H1 (cell line): ENCODE data around the gene GREM2. TPM values are rescaled to one million over a fixed set of nuclear protein-coding genes. Genes with fewer than 3 reads are reported as not detected.

ENCODE experiments used
- CTCF ChIA-PET: fragments of 300-600 bp; sonication (Branson Sonifier 250); formaldehyde crosslinking; loops from one replicate; lab custom pipeline; 2021; ENCODE audit not compliant: partially characterized antibody; lab: Charles Lee
- POLR2A ChIA-PET: fragments of 300-600 bp; sonication (Branson Sonifier 250); formaldehyde crosslinking; loops from one replicate; lab custom pipeline; 2021; ENCODE audit warnings: inconsistent platforms; ENCODE audit not compliant: partially characterized antibody; lab: Charles Lee
- DNase-seq, 2 experiments: peaks; one replicate each; pipeline versions ENCODE4 v3.0.0 to v3.0.0-alpha.2; 2010 to 2022; ENCODE audit warnings: low spot score in 2 of 2, low read depth in 1 of 2, mixed read lengths in 1 of 2
- FAIRE-seq: peaks from 2 replicates; lab custom pipeline; 2011; peaks lifted over from hg19 to GRCh38; lab: Jason Lieb, UNC
- H2AFZ ChIP-seq: 2 replicates; pipeline ENCODE4 v1.8.1; 2012; ENCODE audit warnings: low read length, inconsistent platforms
- H2AK5ac ChIP-seq: 2 replicates; pipeline ENCODE4 v1.6.1; 2013; ENCODE audit warnings: low read depth, low read length
- H2BK120ac ChIP-seq: replicated peaks from 2 replicates; pipeline ENCODE3; 2013; ENCODE audit warnings: low read depth, low read length, inconsistent platforms
- H2BK12ac ChIP-seq: 2 replicates; pipeline ENCODE4 v1.6.1; 2013; ENCODE audit warnings: low read depth, low read length
- H2BK15ac ChIP-seq: 2 replicates; pipeline ENCODE4 v1.6.1; 2013; ENCODE audit warnings: low read length
- H2BK20ac ChIP-seq: 2 replicates; pipeline ENCODE4 v1.6.1; 2013; ENCODE audit warnings: low read length
- H2BK5ac ChIP-seq: 2 replicates; pipeline ENCODE4 v1.6.1; 2013; ENCODE audit warnings: low read depth, low read length
- H3K14ac ChIP-seq: 2 replicates; pipeline ENCODE4 v1.6.1; 2013; ENCODE audit warnings: inconsistent platforms; ENCODE audit not compliant: insufficient read length
- H3K18ac ChIP-seq: 2 replicates; pipeline ENCODE4 v1.6.1; 2013; ENCODE audit warnings: low read length; ENCODE audit errors: extremely low read depth
- H3K23ac ChIP-seq: 2 replicates; pipeline ENCODE4 v1.6.1; 2013; ENCODE audit warnings: inconsistent platforms; ENCODE audit not compliant: insufficient read length
- H3K23me2 ChIP-seq: 2 replicates; pipeline ENCODE4 v1.6.1; 2013; ENCODE audit warnings: low read depth, low read length
- H3K27ac ChIP-seq: 2 replicates; pipeline ENCODE4 v1.6.1; 2011; ENCODE audit warnings: low read depth, low read length, inconsistent platforms
- H3K27me3 ChIP-seq, 4 experiments: replicated peaks in 1 of 4; 1 replicate in 1 of 4; 2 replicates in 3 of 4; pipeline versions ENCODE4 v1.6.1 to v1.8.1; 2011 to 2013; ENCODE audit warnings: low read length in 3 of 4, mild to moderate bottlenecking in 3 of 4, inconsistent platforms in 2 of 4, mixed read lengths in 2 of 4, moderate library complexity in 1 of 4; ENCODE audit not compliant: control insufficient read depth in 3 of 4, insufficient read depth in 3 of 4; ENCODE audit errors: extremely low read depth in 1 of 4
- H3K36me3 ChIP-seq, 4 experiments: 2 replicates each; pipeline versions ENCODE4 v1.6.1 to v1.8.1; 2011 to 2013; ENCODE audit warnings: mild to moderate bottlenecking in 4 of 4, low read length in 3 of 4, moderate library complexity in 2 of 4, control low read depth in 1 of 4, inconsistent platforms in 1 of 4; ENCODE audit not compliant: insufficient read depth in 4 of 4, control insufficient read depth in 2 of 4
- H3K4ac ChIP-seq: replicated peaks from 2 replicates; pipeline ENCODE3; 2013; ENCODE audit warnings: low read length, low read depth, mixed read lengths, inconsistent platforms; ENCODE audit not compliant: insufficient read length
- H3K4me1 ChIP-seq, 4 experiments: replicated peaks in 1 of 4; 1 replicate in 1 of 4; 2 replicates in 3 of 4; pipeline versions ENCODE4 v1.6.1 to v1.8.1; 2011 to 2013; ENCODE audit warnings: low read length in 3 of 4, inconsistent platforms in 2 of 4, mixed read lengths in 1 of 4; ENCODE audit not compliant: insufficient read depth in 4 of 4, control insufficient read depth in 3 of 4
- H3K4me2 ChIP-seq, 2 experiments: 2 replicates each; pipeline versions ENCODE4 v1.6.1 to v1.8.1; 2011 to 2013; ENCODE audit warnings: low read depth in 2 of 2, low read length in 2 of 2, control low read depth in 1 of 2, inconsistent platforms in 1 of 2, mild to moderate bottlenecking in 1 of 2; ENCODE audit not compliant: insufficient read depth in 1 of 2
- H3K4me3 ChIP-seq, 4 experiments: fragments of 200-600, 300-600 bp in 1 of 4; sonication (generic), shearing (Covaris generic), sonication (Bioruptor Twin) in 1 of 4; 2 replicates each; pipeline versions ENCODE4 v1.5.1 to v1.8.1; 2011 to 2016; ENCODE audit warnings: low read length in 4 of 4, low read depth in 3 of 4, control low read depth in 2 of 4, inconsistent platforms in 2 of 4, mild to moderate bottlenecking in 2 of 4, mixed read lengths in 1 of 4, moderate library complexity in 1 of 4; ENCODE audit not compliant: insufficient read depth in 2 of 4; ENCODE audit errors: extremely low read depth in 1 of 4
- H3K56ac ChIP-seq: replicated peaks from 2 replicates; pipeline ENCODE3; 2013; ENCODE audit warnings: low read depth, mild to moderate bottlenecking, mixed read lengths, low read length, inconsistent platforms; ENCODE audit not compliant: insufficient read length
- H3K79me1 ChIP-seq: 2 replicates; pipeline ENCODE4 v1.6.1; 2013; ENCODE audit warnings: low read depth, low read length, control low read depth
- H3K79me2 ChIP-seq, 2 experiments: 2 replicates each; pipeline versions ENCODE4 v1.6.1 to v1.8.1; 2012 to 2013; ENCODE audit warnings: low read length in 2 of 2, mild to moderate bottlenecking in 2 of 2, inconsistent platforms in 1 of 2; ENCODE audit not compliant: insufficient read depth in 2 of 2, control insufficient read depth in 1 of 2
- H3K9ac ChIP-seq, 4 experiments: replicated peaks in 1 of 4; 1 replicate in 1 of 4; 2 replicates in 3 of 4; pipeline versions ENCODE4 v1.6.1 to v1.8.1; 2011 to 2013; ENCODE audit warnings: low read depth in 3 of 4, low read length in 3 of 4, control low read depth in 2 of 4, mild to moderate bottlenecking in 2 of 4, moderate library complexity in 2 of 4, inconsistent platforms in 1 of 4; ENCODE audit errors: extremely low read depth in 1 of 4
- H3K9me3 ChIP-seq, 2 experiments: 2 replicates each; pipeline versions ENCODE4 v1.6.1 to v1.8.1; 2012 to 2013; ENCODE audit warnings: mild to moderate bottlenecking in 2 of 2, moderate library complexity in 2 of 2, control low read depth in 1 of 2, inconsistent platforms in 1 of 2, low read depth in 1 of 2, low read length in 1 of 2, mixed read lengths in 1 of 2; ENCODE audit not compliant: insufficient read depth in 2 of 2
- H4K20me1 ChIP-seq, 2 experiments: replicated peaks in 1 of 2; 2 replicates each; pipeline versions ENCODE3 to v1.8.1; 2011 to 2013; ENCODE audit warnings: inconsistent platforms in 2 of 2, low read length in 2 of 2, mild to moderate bottlenecking in 1 of 2; ENCODE audit not compliant: insufficient read depth in 2 of 2, control insufficient read depth in 1 of 2
- H4K5ac ChIP-seq: 2 replicates; pipeline ENCODE4 v1.6.1; 2013; ENCODE audit warnings: low read length, low read depth, mixed read lengths, inconsistent platforms; ENCODE audit not compliant: insufficient read length
- H4K8ac ChIP-seq: 2 replicates; pipeline ENCODE4 v1.8.0; 2013; ENCODE audit warnings: mild to moderate bottlenecking, moderate library complexity, low read length, inconsistent platforms; ENCODE audit not compliant: insufficient read depth; ENCODE audit errors: extremely low read depth
- H4K91ac ChIP-seq: replicated peaks from 2 replicates; pipeline ENCODE3; 2013; ENCODE audit warnings: low read length, mixed read lengths, inconsistent platforms; ENCODE audit not compliant: insufficient read length
- BCL11A ChIP-seq, 2 experiments: IDR thresholded peaks; one replicate each; pipeline ENCODE4 v1.6.1; 2011; ENCODE audit warnings: low read depth in 2 of 2, low read length in 2 of 2, mild to moderate bottlenecking in 2 of 2
- CREB1 ChIP-seq: IDR thresholded peaks from 2 replicates; pipeline ENCODE4 v1.6.1; 2012; ENCODE audit warnings: inconsistent platforms
- GTF2F1 ChIP-seq: IDR thresholded peaks from 2 replicates; pipeline ENCODE4 v1.6.1; 2012; ENCODE audit warnings: low read depth, low read length, improper control_type of control experiment, borderline replicate concordance
- POLR2AphosphoS5 ChIP-seq: IDR thresholded peaks from 2 replicates; pipeline ENCODE4 v1.6.1; 2011; ENCODE audit warnings: low read depth, low read length
- RAD21 ChIP-seq, 2 experiments: IDR thresholded peaks in 1 of 2; conservative IDR thresholded peaks in 1 of 2; 2 replicates each; pipeline ENCODE4 v1.6.1; 2011; ENCODE audit warnings: low read depth in 2 of 2, low read length in 2 of 2, improper control_type of control experiment in 1 of 2, inconsistent platforms in 1 of 2, mild to moderate bottlenecking in 1 of 2, moderate library complexity in 1 of 2
- RBBP5 ChIP-seq: IDR thresholded peaks from 2 replicates; pipeline ENCODE4 v1.7.1; 2012; ENCODE audit warnings: low read depth, mild to moderate bottlenecking, inconsistent platforms, low read length, moderate library complexity, borderline replicate concordance
- RNF2 ChIP-seq: fragments of 200-900, 300-1000 bp; sonication (generic); IDR thresholded peaks from 2 replicates; pipeline ENCODE4 v1.7.1; 2016; ENCODE audit warnings: borderline replicate concordance, low read depth, mild to moderate bottlenecking, antibody characterized with exemption, low read length; ENCODE audit not compliant: poor library complexity, severe bottlenecking; ENCODE audit errors: missing control alignments
- SP4 ChIP-seq: IDR thresholded peaks from 2 replicates; pipeline ENCODE4 v1.6.1; 2012; ENCODE audit warnings: low read length, inconsistent platforms
- TEAD4 ChIP-seq: IDR thresholded peaks from 2 replicates; pipeline ENCODE4 v1.6.1; 2012; ENCODE audit warnings: low read depth, low read length, inconsistent platforms, mixed read lengths
- ZNF274 ChIP-seq: IDR thresholded peaks from 2 replicates; pipeline ENCODE4 v1.7.0; 2012; ENCODE audit warnings: low read length, borderline replicate concordance; ENCODE audit errors: extremely low read depth
- WGBS, 2 experiments: shearing (Covaris generic) in 1 of 2; methylation state at CpG; one replicate each; pipeline versions ENCODE4 v1.1.6 to v1.1.7; 2013 to 2015; ENCODE audit warnings: low lambda C conversion rate in 2 of 2, mixed read lengths in 2 of 2, inconsistent platforms in 1 of 2, low coverage in 1 of 2, missing lambda C conversion rate in 1 of 2; ENCODE audit not compliant: insufficient replicate concordance in 2 of 2, insufficient coverage in 1 of 2, insufficient read length in 1 of 2; ENCODE audit errors: extremely low coverage in 1 of 2, missing lambda C conversion rate in 1 of 2; 5-methylcytosine and 5-hydroxymethylcytosine counted together
- polyA plus RNA-seq, 7 experiments: library from polyadenylated mRNA; depleted of rRNA in 3 of 7; stranded (reverse) in 5 of 7; unstranded in 2 of 7; fragments of >200 nt in 5 of 7; fragments of 200-250 nt in 2 of 7; gene quantifications; 1 replicate in 5 of 7; 2 replicates in 1 of 7; 4 replicates in 1 of 7; pipeline versions ENCODE4 v1.2.1 to v1.2.3, GENCODE V29; 2011 to 2013; ENCODE audit warnings: missing spikeins in 2 of 7, mixed read lengths in 2 of 7
- total RNA-seq: library from RNA; stranded (reverse); fragmentation: NEBNext Ultra II Directional; extraction: Animal tissue kit (Norgen Biotek cat#: 25700); gene quantifications from 2 replicates; pipeline ENCODE4 v1.2.1, GENCODE V29; 2021
- TF ChIP-seq, protein P1 (sequence below), 3 experiments: IDR thresholded peaks; 1 replicate in 2 of 3; 2 replicates in 1 of 3; pipeline versions ENCODE4 v1.5.1 to v1.6.1; 2011; ENCODE audit warnings: low read length in 3 of 3, mild to moderate bottlenecking in 3 of 3, inconsistent platforms in 2 of 3, low read depth in 1 of 3, moderate library complexity in 1 of 3; ENCODE audit not compliant: insufficient read depth in 1 of 3; ENCODE audit errors: control extremely low read depth in 1 of 3

GREM2 gene
- total and polyA plus RNA-seq, 2 of the 8 experiments (the other 6 are each of a cell fraction or from before 2014, with no cell fraction given): 0.05 TPM; not detected in 1

DNA sequence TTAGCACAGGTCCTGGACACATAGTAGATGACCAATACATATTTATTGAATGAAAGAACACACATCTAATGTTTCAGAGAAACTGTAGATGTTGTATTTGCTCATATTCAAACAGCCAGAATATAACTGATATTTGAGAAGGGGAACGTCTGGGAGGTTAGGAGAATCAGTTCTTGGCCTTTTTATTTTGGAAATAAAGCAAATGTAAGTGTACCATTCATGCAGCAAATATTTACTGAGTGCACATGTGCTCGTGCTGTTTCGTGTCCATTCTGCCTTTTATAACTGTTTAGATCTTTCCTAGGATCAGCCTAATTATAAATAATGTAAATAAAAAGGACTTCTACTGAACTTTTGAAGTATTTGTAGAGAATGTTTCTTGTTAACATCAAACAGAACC is 103.8 kb downstream of the GREM2 start:
- Histone ChIP-seq H3K23ac (no peak overlapping the region), H2BK5ac (no peak overlapping the region), H3K4me2 (no peak overlapping the region), H3K27ac (no peak overlapping the region), H3K14ac (no peak overlapping the region), H3K4me3 (no peak overlapping the region), H2AFZ (no peak overlapping the region), H2BK120ac (no peak overlapping the region), H3K36me3 (no peaks in the 10 kb centered on the region), H4K91ac (no peak overlapping the region), H3K9ac (no peak overlapping the region), H3K4ac (no peak overlapping the region), H4K20me1 (no peaks in the 10 kb centered on the region), H2AK5ac (no peak overlapping the region), H4K5ac (no peak overlapping the region), H3K27me3 (no peaks in the 10 kb centered on the region), H3K79me1 (no peaks in the 10 kb centered on the region), H3K9me3 (no peaks in the 10 kb centered on the region), H3K23me2 (no peaks in the 10 kb centered on the region), H3K18ac (no peak overlapping the region), H3K79me2 (no peaks in the 10 kb centered on the region), H2BK15ac (no peak overlapping the region), H4K8ac (no peak overlapping the region), H3K4me1 (no peaks in the 10 kb centered on the region), H2BK20ac (no peak overlapping the region), H2BK12ac (no peak overlapping the region), H3K56ac (no peak overlapping the region)
- POLR2A ChIA-PET: no interaction called here
- WGBS, 2 experiments: 86% methylated on average over 3 of the region's 3 CpGs; no CpG with 5 or more reads in 1 of the 2 experiments
- CTCF ChIA-PET: interaction anchor here (0.5 to 2.4 kb wide), 3 partner anchors 15 to 71 kb away, joined by 3 to 7 read pairs (median 4); no protein-coding TSS in a partner anchor
- DNase-seq (no peak), FAIRE-seq (no peak)
- TF ChIP-seq SP4 (no peak), BCL11A (IDR thresholded peaks at IDR 0.05; ENCODE audit: low read depth in 2 of 2, low read length in 2 of 2) (no peak), GTF2F1 (no peak), RAD21 (IDR thresholded peaks at IDR 0.05 in 1 of 2, conservative IDR thresholded peaks at IDR 0.05 in 1 of 2; ENCODE audit: low read depth in 2 of 2, low read length in 2 of 2) (no peak), ZNF274 (no peak), RNF2 (no peak), RBBP5 (no peak), POLR2AphosphoS5 (no peak), CREB1 (no peak), TEAD4 (no peak)
- TF ChIP-seq, protein P1, sequence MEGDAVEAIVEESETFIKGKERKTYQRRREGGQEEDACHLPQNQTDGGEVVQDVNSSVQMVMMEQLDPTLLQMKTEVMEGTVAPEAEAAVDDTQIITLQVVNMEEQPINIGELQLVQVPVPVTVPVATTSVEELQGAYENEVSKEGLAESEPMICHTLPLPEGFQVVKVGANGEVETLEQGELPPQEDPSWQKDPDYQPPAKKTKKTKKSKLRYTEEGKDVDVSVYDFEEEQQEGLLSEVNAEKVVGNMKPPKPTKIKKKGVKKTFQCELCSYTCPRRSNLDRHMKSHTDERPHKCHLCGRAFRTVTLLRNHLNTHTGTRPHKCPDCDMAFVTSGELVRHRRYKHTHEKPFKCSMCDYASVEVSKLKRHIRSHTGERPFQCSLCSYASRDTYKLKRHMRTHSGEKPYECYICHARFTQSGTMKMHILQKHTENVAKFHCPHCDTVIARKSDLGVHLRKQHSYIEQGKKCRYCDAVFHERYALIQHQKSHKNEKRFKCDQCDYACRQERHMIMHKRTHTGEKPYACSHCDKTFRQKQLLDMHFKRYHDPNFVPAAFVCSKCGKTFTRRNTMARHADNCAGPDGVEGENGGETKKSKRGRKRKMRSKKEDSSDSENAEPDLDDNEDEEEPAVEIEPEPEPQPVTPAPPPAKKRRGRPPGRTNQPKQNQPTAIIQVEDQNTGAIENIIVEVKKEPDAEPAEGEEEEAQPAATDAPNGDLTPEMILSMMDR (IDR thresholded peaks at IDR 0.05; ENCODE audit: control extremely low read depth in 1 of 3, insufficient read depth in 1 of 3, low read depth in 1 of 3, low read length in 3 of 3): no peak
